Stimulated activated CD8-positive, alpha-beta memory T cell treated with anti-CD3 and anti-CD28 coated beads, Interleukin-15, amount 100 ng/mL, for 1 hour (primary cell): ENCODE measurements around the gene HBQ1.
"Not testable (repeated sequence)": the region's sequence is repeated elsewhere in the genome, so short reads cannot be mapped to it uniquely, and the experiment has no call there.

Experiments used
- DNase-seq: peaks from one replicate; pipeline ENCODE4 v3.0.0-alpha.2; 2020; ENCODE audit warnings: low read depth

The HBQ1 gene

GRCh38 chr16:160691-161190, 19.5 kb upstream of the HBQ1 start:
- no peak for DNase-seq

- no peak for DNase-seq
Observed at GRCh38 chr16:162271-162991, 17.8 kb upstream of the HBQ1 start.

GRCh38 chr16:163139-163538, 17.1 kb upstream of the HBQ1 start:
- not testable (repeated sequence) for DNase-seq

GRCh38 chr16:163696-164095, 16.6 kb upstream of the HBQ1 start:
- DNase-seq = not testable (repeated sequence)

GRCh38 chr16:164134-164823, 16.0 kb upstream of the HBQ1 start:
- DNase-seq = not testable (repeated sequence)

GRCh38 chr16:164827-165538, 15.3 kb upstream of the HBQ1 start:
- DNase-seq = no peak

- DNase-seq = no peak
Observed at GRCh38 chr16:165539-166374, 14.5 kb upstream of the HBQ1 start, which contains the start of gene HBM. HBM (plus strand) TSS chr16:165978; CDS start chr16:165998, 20 bp downstream.

GRCh38 chr16:166375-167121, 13.7 kb upstream of the HBQ1 start:
- no peak for DNase-seq

GRCh38 chr16:167122-167690, 13.1 kb upstream of the HBQ1 start:
- DNase-seq = no peak

GRCh38 chr16:168424-168823, 11.8 kb upstream of the HBQ1 start:
- no peak for DNase-seq

- DNase-seq = no peak
Observed at GRCh38 chr16:169014-169413, 11.2 kb upstream of the HBQ1 start.

- DNase-seq = not testable (repeated sequence)
Observed at GRCh38 chr16:170088-170507, 10.2 kb upstream of the HBQ1 start.

- DNase-seq = no peak
Observed at GRCh38 chr16:170788-171187, 9.5 kb upstream of the HBQ1 start.

- DNase-seq = not testable (repeated sequence)
Observed at GRCh38 chr16:172374-172941, 7.8 kb upstream of the HBQ1 start, which contains the start of gene HBA2. HBA2 (plus strand) TSS chr16:172876; CDS start chr16:172913, 37 bp downstream.

- DNase-seq = not testable (repeated sequence)
Observed at GRCh38 chr16:173211-173854, 6.9 kb upstream of the HBQ1 start.

- not testable (repeated sequence) for DNase-seq
Observed at GRCh38 chr16:173928-174769, 6.1 kb upstream of the HBQ1 start.

GRCh38 chr16:175011-175949, 5.0 kb upstream of the HBQ1 start:
- DNase-seq = no peak

- not testable (repeated sequence) for DNase-seq
Observed at GRCh38 chr16:176006-176405, 4.3 kb upstream of the HBQ1 start.
